RPMI8226 (cell line): Measurements from ENCODE around the gene EXT2.

Experiments
- DNase-seq: peaks from one replicate; pipeline ENCODE4 v3.0.0-alpha.2; 2015

The EXT2 gene

GRCh38 chr11:44247508-44247907, 152.0 kb downstream of the EXT2 start:
- DNase-seq: no peak

GRCh38 chr11:44248109-44248508, 152.6 kb downstream of the EXT2 start:
- DNase-seq: no peak

- DNase-seq: no peak
Measured at GRCh38 chr11:44250421-44250820, 154.9 kb downstream of the EXT2 start.

GRCh38 chr11:44252999-44253602, 157.6 kb downstream of the EXT2 start:
- DNase-seq: no peak

- no peak for DNase-seq
Measured at GRCh38 chr11:44255406-44256071, 160.1 kb downstream of the EXT2 start.

DNA sequence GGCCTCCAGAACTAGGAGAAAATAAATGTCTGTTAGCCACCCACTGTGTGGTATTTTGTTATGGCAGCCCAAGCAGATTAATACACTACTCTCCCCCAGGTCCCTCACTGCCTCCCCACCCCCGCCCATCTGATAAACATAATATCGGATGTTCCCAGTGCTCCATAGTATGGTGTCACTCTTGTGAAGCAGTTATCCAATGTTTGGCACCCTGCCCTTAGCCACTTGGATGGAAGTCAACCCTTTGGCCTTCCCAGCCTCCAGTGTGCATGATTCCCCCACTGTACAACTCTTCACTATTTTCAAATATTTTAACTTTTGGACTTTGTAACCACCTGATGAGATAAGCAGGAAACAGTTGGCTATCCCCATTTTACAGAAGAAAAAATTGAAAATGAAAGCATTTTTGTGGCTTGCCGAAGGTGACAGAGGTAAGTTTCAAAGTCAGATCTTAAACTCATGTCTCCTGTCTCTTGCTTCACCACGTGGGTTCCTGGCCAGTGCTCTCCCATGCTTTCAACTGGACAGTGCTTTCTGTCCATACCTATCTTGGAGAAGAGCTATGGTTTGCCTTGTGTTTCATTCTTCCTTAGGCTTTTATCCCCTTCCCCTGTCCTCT, 161.3 kb downstream of the EXT2 start:
- peak; percentile 23 for DNase-seq

- peak; percentile 65 for DNase-seq
Measured at GRCh38 chr11:44257338-44258189, 162.1 kb downstream of the EXT2 start.

GRCh38 chr11:44258190-44258489, 162.7 kb downstream of the EXT2 start:
- DNase-seq: no peak

GRCh38 chr11:44258839-44259420, 163.5 kb downstream of the EXT2 start:
- no peak for DNase-seq

- peak; percentile 52 for DNase-seq
Measured at GRCh38 chr11:44260081-44260480, 164.6 kb downstream of the EXT2 start.

GRCh38 chr11:44261800-44262591, 166.5 kb downstream of the EXT2 start:
- DNase-seq: peak; percentile 64

DNA sequence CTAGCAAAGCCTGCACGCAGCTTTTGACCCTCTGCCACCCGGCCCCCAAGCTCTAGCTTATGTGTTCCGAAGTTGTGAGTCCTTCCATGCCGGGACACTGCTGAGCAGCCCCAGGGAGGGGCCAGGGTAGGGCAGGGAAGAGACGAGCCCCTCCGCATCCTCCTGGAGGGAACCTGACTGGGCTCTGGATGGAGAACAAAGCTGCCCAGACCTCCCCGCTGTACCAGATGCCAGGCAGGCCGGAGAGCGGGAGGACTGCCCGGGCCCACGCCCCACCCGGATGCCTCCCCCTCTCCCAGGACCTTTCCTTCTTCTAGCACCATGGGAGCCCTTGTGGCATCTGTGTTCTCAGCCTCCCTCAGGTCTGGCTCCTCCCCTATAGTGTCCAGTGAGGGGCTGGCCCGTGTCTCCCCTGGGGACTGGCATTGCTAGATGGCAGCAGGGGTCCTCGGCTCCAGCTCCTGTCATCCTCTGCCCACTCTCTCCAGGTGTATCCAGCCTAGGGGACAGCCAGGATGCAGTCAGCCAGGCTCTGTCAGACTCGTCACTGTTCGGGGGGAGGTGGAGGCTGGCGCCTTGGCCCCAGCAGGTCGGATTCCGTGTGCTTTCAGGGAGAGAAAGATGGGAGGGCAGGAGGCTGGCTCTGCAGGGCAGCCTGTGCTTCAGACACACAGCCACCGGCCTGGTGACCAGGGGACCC, 168.4 kb downstream of the EXT2 start:
- no peak for DNase-seq

DNA sequence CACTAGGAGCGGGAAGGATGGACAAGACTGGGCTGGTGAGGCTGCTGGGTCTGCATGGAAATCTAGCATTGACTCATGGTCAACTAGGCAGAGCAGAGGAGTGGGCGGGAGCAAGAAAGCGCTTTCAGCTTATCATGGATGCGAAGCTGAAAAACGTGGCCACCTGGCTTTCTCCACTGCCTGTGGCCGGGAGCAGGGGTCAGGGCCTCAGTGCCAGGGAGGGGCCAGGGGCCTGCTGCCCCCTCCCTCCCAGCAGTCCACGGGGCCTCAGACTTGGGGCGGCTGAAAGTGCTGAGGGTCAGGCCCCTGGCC, 168.9 kb downstream of the EXT2 start:
- DNase-seq: no peak

DNA sequence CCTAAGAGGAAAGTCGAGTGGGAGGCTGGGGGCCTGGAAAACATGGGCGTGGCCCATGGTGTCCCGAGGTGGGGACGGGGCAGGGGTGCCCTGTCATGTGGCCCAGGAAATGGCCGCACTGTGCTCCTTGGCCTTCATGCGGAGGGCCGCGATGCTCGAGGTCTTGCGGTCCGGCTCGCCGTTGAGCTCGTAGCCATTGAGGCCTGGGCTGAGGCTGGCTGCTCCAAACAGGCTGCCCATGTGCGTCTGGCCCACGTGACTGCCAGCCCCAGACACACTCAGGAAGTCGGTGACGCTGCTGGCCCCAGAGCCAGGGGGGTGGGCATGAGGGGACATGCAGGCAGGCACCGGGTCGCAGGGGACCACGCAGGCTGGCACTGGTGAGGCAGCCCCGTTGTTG, 169.3 kb downstream of the EXT2 start:
- DNase-seq: no peak

DNA sequence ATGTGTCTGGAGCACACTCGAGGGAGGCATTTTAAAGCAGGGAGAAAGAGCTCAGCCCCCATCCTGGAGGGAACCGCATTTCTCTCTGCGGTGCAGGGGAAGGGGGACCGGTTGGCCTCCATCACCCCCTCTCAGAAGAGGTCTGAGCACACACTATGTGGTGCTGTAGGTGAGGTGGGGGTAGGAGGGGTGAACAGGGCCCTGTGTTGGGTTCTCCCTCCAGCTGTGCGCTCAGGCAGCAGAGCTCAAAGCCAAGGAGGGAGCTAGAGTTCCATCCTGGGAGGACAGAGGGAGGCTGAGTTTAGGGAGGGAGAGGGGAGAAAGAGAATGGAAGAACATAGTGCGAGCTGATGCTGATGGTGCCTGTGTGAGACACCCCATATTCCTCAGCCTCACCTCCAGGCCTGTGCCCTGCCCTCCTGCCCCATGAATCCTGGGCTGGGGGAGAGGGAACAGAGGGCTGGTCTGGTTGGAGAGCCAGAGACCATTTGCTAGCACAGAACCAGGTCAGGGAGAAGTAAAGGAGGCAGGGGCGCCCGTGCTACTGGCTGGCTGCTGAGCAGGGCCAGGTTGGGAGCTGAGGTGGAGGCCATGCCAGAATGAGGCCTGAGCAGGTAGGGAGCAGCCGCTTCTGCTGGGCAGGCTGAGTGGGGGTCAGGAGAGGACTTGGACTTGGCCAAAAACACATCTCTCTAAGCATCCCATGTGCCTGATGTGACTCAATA, 170.7 kb downstream of the EXT2 start:
- no peak for DNase-seq

- DNase-seq: no peak
Measured at GRCh38 chr11:44267006-44267749, 171.7 kb downstream of the EXT2 start.

GRCh38 chr11:44267750-44268613, 172.5 kb downstream of the EXT2 start:
- no peak for DNase-seq

DNA sequence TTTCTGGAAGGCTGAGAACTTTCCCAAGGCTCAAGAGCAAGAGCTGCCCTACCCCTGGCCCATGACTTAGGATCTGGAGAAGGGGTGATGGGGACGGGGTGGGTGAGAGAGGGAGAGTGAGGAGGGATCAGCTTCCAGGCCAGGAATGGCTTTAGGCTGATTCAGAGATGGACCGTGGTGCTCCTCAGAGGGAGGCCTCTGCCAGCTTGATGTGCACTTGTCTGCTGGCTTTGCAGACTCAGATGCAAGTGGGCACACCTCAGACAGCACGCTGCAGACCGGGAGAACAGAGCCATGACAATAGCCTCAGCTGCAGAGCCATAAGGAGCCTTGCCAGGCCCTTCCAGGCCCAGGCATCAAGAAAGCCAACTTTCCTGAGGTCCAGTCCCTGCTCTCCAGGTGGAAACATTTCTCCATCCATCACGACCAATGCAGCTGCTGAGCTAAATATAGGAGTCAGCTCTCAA, 173.2 kb downstream of the EXT2 start:
- DNase-seq: no peak
